GM10248 (cell line): ENCODE results near the gene IRGC.

ENCODE experiments used
- CTCF ChIA-PET: fragments of 300-600 bp; sonication (Branson Sonifier 250); formaldehyde crosslinking; extraction: SDS; loops from one replicate; lab custom pipeline; 2021; ENCODE audit warnings: antibody characterized with exemption; lab: Yijun Ruan, JAX
- POLR2A ChIA-PET: fragments of 350-650 bp; sonication (Branson Sonifier 250); formaldehyde crosslinking; extraction: SDS; loops from one replicate; lab custom pipeline; 2020; ENCODE audit warnings: antibody characterized with exemption; lab: Yijun Ruan, JAX
- DNase-seq: peaks from one replicate; pipeline ENCODE4 v3.0.0; 2012; ENCODE audit errors: extremely low spot score
- CTCF ChIP-seq: IDR thresholded peaks from 2 replicates; pipeline ENCODE4 v1.5.1; 2012; ENCODE audit warnings: mild to moderate bottlenecking, low read depth; ENCODE audit errors: extremely low read depth, missing control alignments, control extremely low read depth

IRGC gene

GRCh38 chr19:43719378-43719868, 3.5 kb downstream of the IRGC start:
- no peak for TF ChIP-seq CTCF
- ChIA-PET POLR2A (no interaction called here), CTCF (interaction anchor here (1.1 kb wide), 1 partner anchor 26 kb away, joined by 3 read pairs; no protein-coding TSS in a partner anchor)
- no peak for DNase-seq

GRCh38 chr19:43719918-43720317, 4.0 kb downstream of the IRGC start:
- CTCF ChIA-PET: interaction anchor here (1.1 kb wide), 1 partner anchor 25 kb away, joined by 3 read pairs; no protein-coding TSS in a partner anchor
- POLR2A ChIA-PET: interaction anchor here (0.6 kb wide), 1 partner anchor 1487 kb away, joined by 3 read pairs; no protein-coding TSS in a partner anchor
- no peak for DNase-seq
- no peak for TF ChIP-seq CTCF

- ChIA-PET CTCF (interaction anchor here (1.3 to 1.6 kb wide), 2 partner anchors 17 to 88 kb away, joined by 3 to 5 read pairs; no protein-coding TSS in a partner anchor), POLR2A (no interaction called here)
- TF ChIP-seq CTCF: no peak
- no peak for DNase-seq
These were observed 5.1 kb downstream of the IRGC start for GRCh38 chr19:43720936-43721335.

GRCh38 chr19:43721469-43722048, 5.7 kb downstream of the IRGC start:
- ChIA-PET CTCF (interaction anchor here (0.8 to 1.6 kb wide), 6 partner anchors 8 to 88 kb away, joined by 3 to 5 read pairs (median 3); no protein-coding TSS in a partner anchor), POLR2A (no interaction called here)
- no peak for DNase-seq
- no peak for TF ChIP-seq CTCF

GRCh38 chr19:43723588-43723987, 7.7 kb downstream of the IRGC start:
- POLR2A ChIA-PET: no interaction called here
- CTCF ChIA-PET: no interaction called here
- DNase-seq: no peak
- no peak for TF ChIP-seq CTCF

- ChIA-PET CTCF (interaction anchor here (0.7 to 1.8 kb wide), 6 partner anchors 11 to 277 kb away, joined by 3 to 6 read pairs (median 3); no protein-coding TSS in a partner anchor), POLR2A (no interaction called here)
- no peak for DNase-seq
- no peak for TF ChIP-seq CTCF
These were observed 9.0 kb downstream of the IRGC start for GRCh38 chr19:43724896-43725295.
